Astrocyte of the spinal cord (primary cell): ENCODE measurements around the gene ANKRD2.
A peak's percentile ranks its signal among the peaks of the same experiment; 100 is the strongest.

Source experiments
- DNase-seq: peaks from one replicate; pipeline ENCODE4 v3.0.0; 2011; ENCODE audit warnings: low read depth, low spot score
- H3K4me3 ChIP-seq: 2 replicates; pipeline ENCODE4 v1.5.1; 2011; ENCODE audit warnings: low read depth, mild to moderate bottlenecking, low read length, moderate library complexity
- CTCF ChIP-seq: IDR thresholded peaks from 2 replicates; pipeline ENCODE4 v1.5.1; 2012; ENCODE audit warnings: low read depth, mild to moderate bottlenecking, low read length, inconsistent platforms
- in situ Hi-C: cut with HindIII; loops from 2 replicates; pipeline ENCODE4 v1.10.0; 2017; ENCODE audit warnings: low sequenced_read_pairs

Gene ANKRD2

GRCh38 chr10:97546456-97547270 lies 25.9 kb upstream of the ANKRD2 start:
- in situ Hi-C loops, result no loop called here
- no peak for DNase-seq
- no peak for TF ChIP-seq CTCF
- no peak overlapping the region for H3K4me3 ChIP-seq

GRCh38 chr10:97547271-97547600 lies 25.3 kb upstream of the ANKRD2 start:
- TF ChIP-seq CTCF, result no peak
- no peak overlapping the region for H3K4me3 ChIP-seq
- in situ Hi-C loops, result no loop called here
- no peak for DNase-seq

- H3K4me3 ChIP-seq, result no peak overlapping the region
- TF ChIP-seq CTCF, result no peak
- DNase-seq, result peak; percentile 17
- in situ Hi-C loops, result no loop called here
These were observed 24.6 kb upstream of the ANKRD2 start for GRCh38 chr10:97547962-97548361.

- no peak overlapping the region for H3K4me3 ChIP-seq
- in situ Hi-C loops, result no loop called here
- no peak for DNase-seq
- no peak for TF ChIP-seq CTCF
These were observed 23.6 kb upstream of the ANKRD2 start for GRCh38 chr10:97548828-97549455.

- no peak for DNase-seq
- H3K4me3 ChIP-seq, result no peak overlapping the region
- in situ Hi-C loops, result no loop called here
- TF ChIP-seq CTCF, result no peak
These were observed 22.8 kb upstream of the ANKRD2 start for GRCh38 chr10:97549587-97550322.

GRCh38 chr10:97550336-97551149 lies 22.0 kb upstream of the ANKRD2 start:
- no peak for TF ChIP-seq CTCF
- in situ Hi-C loops, result no loop called here
- no peak overlapping the region for H3K4me3 ChIP-seq
- no peak for DNase-seq
